Gastrocnemius medialis (tissue), 4 donors: Measurements from ENCODE around the gene THOC6. TPM values are rescaled to one million over a fixed set of nuclear protein-coding genes. Genes with fewer than 3 reads are reported as not detected.

Source experiments
- ATAC-seq, 2 donors: fragments of 150-250 bp; one replicate each; pipeline ENCODE4 v1.9.1; 2016
- DNase-seq, 2 donors: peaks; one replicate each; pipeline ENCODE4 v3.0.0-alpha.2; 2019
- H3K27ac ChIP-seq, 4 donors: fragments of 200-600 bp; sonication (generic); 1 replicate in 1 of 4; 2 replicates in 3 of 4; pipeline ENCODE4 v1.5.1; 2016 to 2018; ENCODE audit warnings: mild to moderate bottlenecking in 2 of 4, moderate library complexity in 1 of 4
- H3K27me3 ChIP-seq, 3 donors: fragments of 200-600 bp; sonication (generic) in 2 of 3; 1 replicate in 1 of 3; 2 replicates in 2 of 3; pipeline versions ENCODE4 v1.5.1 to v1.6.0; 2016 to 2019; ENCODE audit warnings: mild to moderate bottlenecking in 1 of 3, moderate library complexity in 1 of 3
- H3K36me3 ChIP-seq, 2 donors: fragments of 200-600 bp; sonication (generic) in 1 of 2; one replicate each; pipeline ENCODE4 v1.5.1; 2017 to 2018
- H3K4me1 ChIP-seq, 2 donors: fragments of 200-600 bp; sonication (generic) in 1 of 2; one replicate each; pipeline ENCODE4 v1.5.1; 2016 to 2017; ENCODE audit warnings: mild to moderate bottlenecking in 2 of 2
- H3K4me3 ChIP-seq, 4 donors: fragments of 200-600 bp; sonication (generic) in 3 of 4; 1 replicate in 1 of 4; 2 replicates in 3 of 4; pipeline ENCODE4 v1.5.1; 2016 to 2019; ENCODE audit warnings: mild to moderate bottlenecking in 2 of 4
- H3K9me3 ChIP-seq, 3 donors: fragments of 200-600 bp; sonication (generic) in 2 of 3; 1 replicate in 1 of 3; 2 replicates in 2 of 3; pipeline ENCODE4 v1.5.1; 2016 to 2019
- POLR2A ChIP-seq, 2 donors: fragments of 450-650 bp; IDR thresholded peaks; one replicate each; pipeline ENCODE4 v1.6.1; 2017; ENCODE audit warnings: antibody characterized with exemption in 2 of 2, mild to moderate bottlenecking in 2 of 2, moderate library complexity in 2 of 2
- in situ Hi-C, 4 donors: fragments of 200-750 bp; cut with MboI; loops; one replicate each; pipeline versions ENCODE4 v1.15.0 to v1.8.0; 2017; ENCODE audit warnings: low sequenced_read_pairs in 4 of 4
- intact Hi-C: fragments of 100-400 bp; cut with DNase I; formaldehyde crosslinking; loops from one replicate; pipeline ENCODE4 v1.15.1; 2023; ENCODE audit warnings: low total_unique reads
- total RNA-seq, 4 donors: library from RNA; depleted of rRNA; stranded (reverse); fragments of >200 nt; gene quantifications; one replicate each; pipeline versions ENCODE4 v1.1.0 to v1.2.3, GENCODE V29; 2016
- TF ChIP-seq, protein P1 (sequence below), 5 experiments: fragments of 450-650 bp in 3 of 5; fragments of 200-600 bp in 2 of 5; sonication (generic) in 2 of 5; IDR thresholded peaks in 4 of 5; conservative IDR thresholded peaks in 1 of 5; 1 replicate in 4 of 5; 2 replicates in 1 of 5; pipeline ENCODE4 v1.5.1; 2016 to 2019; ENCODE audit warnings: antibody characterized with exemption in 5 of 5, mild to moderate bottlenecking in 3 of 5, moderate library complexity in 3 of 5

THOC6 gene
- 10 to 100 TPM; 15.0 to 31.1 (median 21.5) TPM for total RNA-seq

DNA sequence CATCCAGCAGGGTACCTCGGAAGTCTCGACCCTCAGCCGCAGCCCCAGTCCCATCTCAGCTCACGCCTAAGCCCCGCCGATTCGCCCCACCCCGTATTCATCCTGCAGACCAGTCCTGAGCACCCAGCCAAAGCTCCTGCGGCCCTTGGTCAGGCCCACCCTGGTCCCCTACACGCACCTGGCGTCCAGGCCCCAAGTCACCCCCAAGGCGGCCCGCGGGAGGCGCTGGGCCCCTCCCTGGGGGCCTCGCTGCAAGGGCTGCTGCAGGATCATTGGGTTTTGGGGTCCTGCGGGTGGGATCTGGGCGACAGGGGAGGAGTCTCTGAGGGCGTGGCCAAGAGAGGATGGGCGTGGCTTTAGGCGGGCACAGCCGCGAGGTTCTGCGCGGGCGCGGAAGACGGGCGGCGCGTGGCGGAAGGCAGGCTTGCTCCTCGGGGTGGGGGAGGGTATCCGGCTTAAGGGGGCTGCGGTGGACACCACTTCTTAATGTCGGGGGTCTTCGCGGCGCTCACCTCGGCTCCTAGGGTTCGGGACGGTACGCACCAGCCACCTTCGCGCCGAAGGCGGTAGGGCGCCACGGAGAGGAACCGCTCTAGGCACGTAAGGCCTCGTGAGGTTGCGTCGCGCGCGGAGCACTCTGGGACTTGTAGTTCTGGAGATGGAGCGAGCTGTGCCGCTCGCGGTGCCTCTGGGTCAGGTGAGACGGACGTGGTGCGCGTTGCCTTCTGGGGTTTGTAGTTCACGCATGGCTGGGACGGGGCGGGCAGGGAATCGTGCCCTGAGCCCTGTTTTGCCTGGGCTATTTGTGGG lies at the start of gene THOC6, which contains the start of gene HCFC1R1:
THOC6 (plus strand) TSS at position 367 of the 810 bp plus-strand sequence; CDS start at position 659, 292 bp downstream.
HCFC1R1 (minus strand) TSS at position 274 of the 810 bp plus-strand sequence; CDS start at position 273, 1 bp downstream.
- peak; percentile 46 to 60 for ATAC-seq
- Histone ChIP-seq H3K9me3 (no peaks in the 10 kb centered on the region), H3K27ac (peak within 1 kb of the TSS; percentile 96 to 100 (median 98)), H3K36me3 (peaks cover 0 to 19% of the 10 kb centered on the region in 2 donors), H3K27me3 (peaks cover 1 to 8% (median 2%) of the 10 kb centered on the region in 3 donors), H3K4me3 (peak within 1 kb of the TSS; percentile 71 to 99 (median 82)), H3K4me1 (peaks cover 32 to 62% of the 10 kb centered on the region in 2 donors)
- intact Hi-C loops (loop anchor here (2.0 to 5.0 kb wide), 3 partner anchors 111 to 977 kb away; partner anchors contain the start of genes NTHL1, TSC2 and ZNF263), in situ Hi-C loops (no loop called here)
- TF ChIP-seq, protein P1, sequence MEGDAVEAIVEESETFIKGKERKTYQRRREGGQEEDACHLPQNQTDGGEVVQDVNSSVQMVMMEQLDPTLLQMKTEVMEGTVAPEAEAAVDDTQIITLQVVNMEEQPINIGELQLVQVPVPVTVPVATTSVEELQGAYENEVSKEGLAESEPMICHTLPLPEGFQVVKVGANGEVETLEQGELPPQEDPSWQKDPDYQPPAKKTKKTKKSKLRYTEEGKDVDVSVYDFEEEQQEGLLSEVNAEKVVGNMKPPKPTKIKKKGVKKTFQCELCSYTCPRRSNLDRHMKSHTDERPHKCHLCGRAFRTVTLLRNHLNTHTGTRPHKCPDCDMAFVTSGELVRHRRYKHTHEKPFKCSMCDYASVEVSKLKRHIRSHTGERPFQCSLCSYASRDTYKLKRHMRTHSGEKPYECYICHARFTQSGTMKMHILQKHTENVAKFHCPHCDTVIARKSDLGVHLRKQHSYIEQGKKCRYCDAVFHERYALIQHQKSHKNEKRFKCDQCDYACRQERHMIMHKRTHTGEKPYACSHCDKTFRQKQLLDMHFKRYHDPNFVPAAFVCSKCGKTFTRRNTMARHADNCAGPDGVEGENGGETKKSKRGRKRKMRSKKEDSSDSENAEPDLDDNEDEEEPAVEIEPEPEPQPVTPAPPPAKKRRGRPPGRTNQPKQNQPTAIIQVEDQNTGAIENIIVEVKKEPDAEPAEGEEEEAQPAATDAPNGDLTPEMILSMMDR (IDR thresholded peaks at IDR 0.05 in 4 of 5, conservative IDR thresholded peaks at IDR 0.05 in 1 of 5): no peak
- TF ChIP-seq POLR2A (IDR thresholded peaks at IDR 0.05): peak; percentile 81 to 83
- DNase-seq: peak; percentile 96 to 97

- ATAC-seq (no peak), DNase-seq (no peak)
- no peak overlapping the region for H3K4me3 ChIP-seq
- TF ChIP-seq, protein P1 (IDR thresholded peaks at IDR 0.05 in 4 of 5, conservative IDR thresholded peaks at IDR 0.05 in 1 of 5): no peak
- TF ChIP-seq POLR2A (IDR thresholded peaks at IDR 0.05): no peak
- H3K27ac ChIP-seq: no peak overlapping the region
- no peaks in the 10 kb centered on the region for H3K36me3 ChIP-seq
- H3K27me3 ChIP-seq: peaks cover 0 to 4% (median 3%) of the 10 kb centered on the region in 3 donors
- no peaks in the 10 kb centered on the region for H3K9me3 ChIP-seq
- intact Hi-C loops (no loop called here), in situ Hi-C loops (no loop called here)
- peaks cover 5 to 14% of the 10 kb centered on the region in 2 donors for H3K4me1 ChIP-seq
Measured at GRCh38 chr16:2974319-2975056, 49.3 kb upstream of the THOC6 start.

GRCh38 chr16:2975161-2975795 lies 48.6 kb upstream of the THOC6 start:
- Histone ChIP-seq H3K36me3 (no peaks in the 10 kb centered on the region), H3K27me3 (peaks cover 0 to 6% (median 3%) of the 10 kb centered on the region in 3 donors), H3K9me3 (no peaks in the 10 kb centered on the region), H3K4me1 (peaks cover 2 to 12% of the 10 kb centered on the region in 2 donors), H3K27ac (no peak overlapping the region), H3K4me3 (no peak overlapping the region)
- in situ Hi-C loops: no loop called here
- no peak for ATAC-seq
- intact Hi-C loops: no loop called here
- TF ChIP-seq, protein P1 (IDR thresholded peaks at IDR 0.05 in 4 of 5, conservative IDR thresholded peaks at IDR 0.05 in 1 of 5): no peak
- TF ChIP-seq POLR2A (IDR thresholded peaks at IDR 0.05): no peak
- no peak for DNase-seq

- no peaks in the 10 kb centered on the region for H3K9me3 ChIP-seq
- H3K27ac ChIP-seq: no peak overlapping the region
- ATAC-seq: no peak
- no peak overlapping the region for H3K4me3 ChIP-seq
- intact Hi-C loops: no loop called here
- H3K4me1 ChIP-seq: peaks cover 5% of the 10 kb centered on the region in 2 donors
- H3K36me3 ChIP-seq: no peaks in the 10 kb centered on the region
- in situ Hi-C loops: no loop called here
- peaks cover 0 to 6% (median 3%) of the 10 kb centered on the region in 3 donors for H3K27me3 ChIP-seq
- no peak for DNase-seq
- TF ChIP-seq, protein P1 (IDR thresholded peaks at IDR 0.05 in 4 of 5, conservative IDR thresholded peaks at IDR 0.05 in 1 of 5): no peak
- no peak for TF ChIP-seq POLR2A (IDR thresholded peaks at IDR 0.05)
Measured at GRCh38 chr16:2976201-2976600, 47.6 kb upstream of the THOC6 start.
